Neuronal stem cell (in vitro differentiated cells): Measurements from ENCODE around the gene BRAF.
"Not testable (repeated sequence)": the region's sequence is repeated elsewhere in the genome, so short reads cannot be mapped to it uniquely, and the experiment has no call there.

ENCODE experiments used
- DNase-seq: peaks from one replicate; pipeline ENCODE4 v3.0.0-alpha.2; 2013; ENCODE audit warnings: low spot score
- H2AFZ ChIP-seq: one replicate; pipeline ENCODE4 v1.6.1; 2013; ENCODE audit warnings: mild to moderate bottlenecking, low read length, inconsistent platforms
- H2AK5ac ChIP-seq: 2 replicates; pipeline ENCODE4 v1.6.1; 2013; ENCODE audit warnings: low read depth, mild to moderate bottlenecking, inconsistent platforms, low read length, moderate library complexity, mixed read lengths
- H2BK120ac ChIP-seq: 2 replicates; pipeline ENCODE4 v1.6.1; 2013; ENCODE audit warnings: low read depth, mild to moderate bottlenecking, inconsistent platforms, low read length, moderate library complexity, mixed read lengths
- H2BK12ac ChIP-seq: one replicate; pipeline ENCODE4 v1.6.1; 2013; ENCODE audit warnings: low read length, inconsistent platforms
- H2BK15ac ChIP-seq: 2 replicates; pipeline ENCODE4 v1.6.1; 2013; ENCODE audit warnings: mild to moderate bottlenecking, low read length, inconsistent platforms, mixed read lengths
- H2BK5ac ChIP-seq: one replicate; pipeline ENCODE4 v1.6.1; 2013; ENCODE audit warnings: inconsistent platforms, mild to moderate bottlenecking, low read length, moderate library complexity
- H3K14ac ChIP-seq: one replicate; pipeline ENCODE4 v1.6.1; 2013; ENCODE audit warnings: low read length, inconsistent platforms
- H3K18ac ChIP-seq: 2 replicates; pipeline ENCODE4 v1.6.1; 2013; ENCODE audit warnings: low read length, inconsistent platforms
- H3K23ac ChIP-seq: 2 replicates; pipeline ENCODE4 v1.6.1; 2013; ENCODE audit warnings: low read depth, mild to moderate bottlenecking, mixed read lengths, low read length, inconsistent platforms; ENCODE audit not compliant: poor library complexity
- H3K27ac ChIP-seq: replicated peaks from 3 replicates; pipeline ENCODE4 v1.5.1; 2013; ENCODE audit warnings: low read length, inconsistent platforms
- H3K27me3 ChIP-seq, 3 experiments: 2 replicates each; pipeline ENCODE4 v1.6.1; 2013; ENCODE audit warnings: low read length in 3 of 3, mild to moderate bottlenecking in 2 of 3, inconsistent platforms in 1 of 3, low read depth in 1 of 3, mixed read lengths in 1 of 3, moderate library complexity in 1 of 3; ENCODE audit not compliant: control insufficient read depth in 3 of 3, insufficient read depth in 3 of 3
- H3K36me3 ChIP-seq, 2 donors: replicated peaks in 1 of 2; 2 replicates each; pipeline ENCODE4 v1.6.1; 2013; ENCODE audit warnings: low read length in 2 of 2; ENCODE audit not compliant: control insufficient read depth in 2 of 2, insufficient read depth in 2 of 2
- H3K4ac ChIP-seq: 2 replicates; pipeline ENCODE4 v1.6.1; 2013; ENCODE audit warnings: inconsistent platforms, mild to moderate bottlenecking, low read length, moderate library complexity
- H3K4me1 ChIP-seq, 2 donors: 1 replicate in 1 of 2; 2 replicates in 1 of 2; pipeline ENCODE4 v1.6.1; 2013; ENCODE audit warnings: low read length in 2 of 2, low read depth in 1 of 2; ENCODE audit not compliant: control insufficient read depth in 2 of 2, insufficient read depth in 1 of 2
- H3K4me2 ChIP-seq: one replicate; pipeline ENCODE4 v1.6.1; 2013; ENCODE audit warnings: mild to moderate bottlenecking, low read length, inconsistent platforms; ENCODE audit not compliant: insufficient read depth, poor library complexity, severe bottlenecking
- H3K4me3 ChIP-seq, 2 donors: 2 replicates each; pipeline ENCODE4 v1.5.1; 2013; ENCODE audit warnings: low read length in 2 of 2, mild to moderate bottlenecking in 2 of 2, inconsistent platforms in 1 of 2, moderate library complexity in 1 of 2
- H3K79me1 ChIP-seq: one replicate; pipeline ENCODE4 v1.6.1; 2013; ENCODE audit warnings: low read depth, mild to moderate bottlenecking, inconsistent platforms, low read length, moderate library complexity
- H3K9ac ChIP-seq: one replicate; pipeline ENCODE4 v1.6.1; 2013; ENCODE audit warnings: mild to moderate bottlenecking, low read depth, low read length, inconsistent platforms; ENCODE audit not compliant: poor library complexity
- H3K9me3 ChIP-seq, 2 donors: replicated peaks in 1 of 2; 2 replicates each; pipeline versions ENCODE3 to v1.6.1; 2013; ENCODE audit warnings: low read length in 2 of 2, mild to moderate bottlenecking in 2 of 2, inconsistent platforms in 1 of 2, low read depth in 1 of 2, mixed read lengths in 1 of 2, moderate library complexity in 1 of 2; ENCODE audit not compliant: control insufficient read depth in 2 of 2, insufficient read depth in 1 of 2
- H4K8ac ChIP-seq: one replicate; pipeline ENCODE4 v1.6.1; 2013; ENCODE audit warnings: low read depth, mild to moderate bottlenecking, inconsistent platforms, low read length, moderate library complexity
- H4K91ac ChIP-seq: one replicate; pipeline ENCODE4 v1.6.1; 2013; ENCODE audit warnings: low read length, low read depth, mild to moderate bottlenecking, inconsistent platforms; ENCODE audit not compliant: poor library complexity
- WGBS, 2 donors: extraction: QIAGEN DNeasy Blood & Tissue Kit; methylation state at CpG; one replicate each; pipeline ENCODE4 v1.1.7; 2013; ENCODE audit warnings: missing lambda C conversion rate in 2 of 2, mixed read lengths in 1 of 2; ENCODE audit not compliant: insufficient read length in 2 of 2, insufficient replicate concordance in 1 of 2; ENCODE audit errors: extremely low coverage in 2 of 2; 5-methylcytosine and 5-hydroxymethylcytosine counted together

Gene BRAF

GRCh38 chr7:140927945-140928344, 3.2 kb upstream of the BRAF start:
- not testable (repeated sequence) for H3K4me2 ChIP-seq, H2AFZ ChIP-seq, H4K8ac ChIP-seq, H4K91ac ChIP-seq, H2AK5ac ChIP-seq, H3K36me3 ChIP-seq, H3K4me1 ChIP-seq, H3K23ac ChIP-seq, H2BK15ac ChIP-seq, H2BK12ac ChIP-seq, H3K9ac ChIP-seq, H3K4ac ChIP-seq, H2BK5ac ChIP-seq, H3K27me3 ChIP-seq, H3K9me3 ChIP-seq, H3K79me1 ChIP-seq, H3K14ac ChIP-seq, H3K27ac ChIP-seq, H3K18ac ChIP-seq, H2BK120ac ChIP-seq, H3K4me3 ChIP-seq, DNase-seq
- no CpG with 5 or more reads among the region's 4 CpGs for WGBS, 2 donors

GRCh38 chr7:140927351-140927750, 2.6 kb upstream of the BRAF start:
- Histone ChIP-seq H3K4me3 (no peak overlapping the region), H2BK12ac (no peak overlapping the region), H2BK5ac (no peak overlapping the region), H2AFZ (no peak overlapping the region), H3K79me1 (no peaks in the 10 kb centered on the region), H3K27me3 (no peaks in the 10 kb centered on the region), H4K8ac (no peak overlapping the region), H3K4me2 (no peak overlapping the region), H2BK15ac (no peak overlapping the region), H2AK5ac (no peak overlapping the region), H3K23ac (no peak overlapping the region), H4K91ac (no peak overlapping the region), H3K27ac (no peak overlapping the region), H3K9ac (no peak overlapping the region), H3K36me3 (no peaks in the 10 kb centered on the region), H3K4me1 (peaks cover 0 to 9% of the 10 kb centered on the region in 2 donors), H3K9me3 (peaks cover 0 to 5% of the 10 kb centered on the region in 2 donors), H3K14ac (no peak overlapping the region), H2BK120ac (no peak overlapping the region), H3K18ac (no peak overlapping the region), H3K4ac (no peak overlapping the region)
- no peak for DNase-seq
- no CpG with 5 or more reads among the region's 2 CpGs for WGBS, 2 donors

GRCh38 chr7:140926021-140926817, 1.5 kb upstream of the BRAF start:
- peaks cover 0 to 13% of the 10 kb centered on the region in 2 donors for H3K4me1 ChIP-seq
- no peak overlapping the region for H3K14ac ChIP-seq
- no peak overlapping the region for H3K18ac ChIP-seq
- H2BK5ac ChIP-seq, result no peak overlapping the region
- H4K91ac ChIP-seq, result no peak overlapping the region
- no peaks in the 10 kb centered on the region for H3K27me3 ChIP-seq
- no peak overlapping the region for H2BK120ac ChIP-seq
- H3K9ac ChIP-seq, result no peak overlapping the region
- H3K4ac ChIP-seq, result no peak overlapping the region
- no peaks in the 10 kb centered on the region for H3K79me1 ChIP-seq
- H3K9me3 ChIP-seq, result peaks cover 0 to 5% of the 10 kb centered on the region in 2 donors
- H2BK15ac ChIP-seq, result no peak overlapping the region
- no peak overlapping the region for H2AFZ ChIP-seq
- H3K4me3 ChIP-seq, result no peak overlapping the region
- no peak overlapping the region for H3K23ac ChIP-seq
- no peak overlapping the region for H3K27ac ChIP-seq
- no peak for DNase-seq
- no CpG with 5 or more reads among the region's 7 CpGs for WGBS, 2 donors
- H3K4me2 ChIP-seq, result no peak overlapping the region
- H4K8ac ChIP-seq, result no peak overlapping the region
- H2BK12ac ChIP-seq, result no peak overlapping the region
- no peaks in the 10 kb centered on the region for H3K36me3 ChIP-seq
- H2AK5ac ChIP-seq, result no peak overlapping the region

GRCh38 chr7:140924019-140924820, 509 bp downstream of the BRAF start:
- H3K9ac ChIP-seq, result peak overlapping the region; percentile 88
- H2BK12ac ChIP-seq, result no peak overlapping the region
- peak overlapping the region; percentile 83 for H3K23ac ChIP-seq
- H3K4me3 ChIP-seq, result peak overlapping the region; percentile 63 to 96
- peak overlapping the region; percentile 100 for H3K18ac ChIP-seq
- peak; percentile 71 for DNase-seq
- H2BK5ac ChIP-seq, result peak overlapping the region; percentile 85
- H2BK15ac ChIP-seq, result peak overlapping the region; percentile 82
- H3K4me1 ChIP-seq, result peaks cover 0 to 13% of the 10 kb centered on the region in 2 donors
- no peaks in the 10 kb centered on the region for H3K79me1 ChIP-seq
- peak overlapping the region; percentile 63 for H2BK120ac ChIP-seq
- H2AK5ac ChIP-seq, result peak overlapping the region; percentile 95
- H3K27ac ChIP-seq, result peak overlapping the region; percentile 88
- peak overlapping the region; percentile 35 for H4K91ac ChIP-seq
- H3K9me3 ChIP-seq, result peaks cover 0 to 6% of the 10 kb centered on the region in 2 donors
- H3K4me2 ChIP-seq, result peak overlapping the region; percentile 69
- peak overlapping the region; percentile 93 for H2AFZ ChIP-seq
- no peaks in the 10 kb centered on the region for H3K27me3 ChIP-seq
- no peak overlapping the region for H3K4ac ChIP-seq
- H4K8ac ChIP-seq, result peak overlapping the region; percentile 49
- WGBS, 2 donors, result no CpG with 5 or more reads among the region's 69 CpGs
- no peaks in the 10 kb centered on the region for H3K36me3 ChIP-seq
- H3K14ac ChIP-seq, result peak overlapping the region; percentile 66
